GM13976 (cell line): Measurements from ENCODE around the gene CARD9.

Experiments used
- DNase-seq: peaks from one replicate; pipeline ENCODE4 v3.0.0; 2012; ENCODE audit warnings: low spot score
- CTCF ChIP-seq: IDR thresholded peaks from 2 replicates; pipeline ENCODE4 v1.5.1; 2012; ENCODE audit warnings: borderline replicate concordance, mild to moderate bottlenecking; ENCODE audit not compliant: insufficient read depth; ENCODE audit errors: extremely low read depth, missing control alignments, control extremely low read depth
- in situ Hi-C: fragments of 300-500 bp; cut with MboI; formaldehyde crosslinking; loops from one replicate; pipeline ENCODE4 v1.12.0; 2022; ENCODE audit warnings: low sequenced_read_pairs, mixed read lengths, inconsistent platforms; ENCODE audit not compliant: unreplicated experiment

The CARD9 gene

DNA sequence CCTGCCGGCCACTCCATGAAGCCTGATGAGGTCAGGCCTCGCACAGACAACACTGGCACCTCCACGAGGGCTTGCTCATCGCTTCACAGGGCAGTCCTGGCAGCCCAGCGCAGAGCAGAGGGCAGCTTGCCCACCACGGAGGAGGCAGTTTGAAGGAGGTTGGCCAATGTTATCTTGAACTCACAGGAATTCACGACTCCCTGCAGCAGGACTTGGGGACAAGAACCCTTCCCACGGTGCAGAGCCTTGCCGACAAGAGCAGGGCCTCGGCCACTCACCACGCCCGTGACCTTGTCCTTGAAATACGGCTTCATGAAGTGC is 21.5 kb upstream of the CARD9 start:
- no peak for DNase-seq
- no peak for TF ChIP-seq CTCF
- in situ Hi-C loops: no loop called here

DNA sequence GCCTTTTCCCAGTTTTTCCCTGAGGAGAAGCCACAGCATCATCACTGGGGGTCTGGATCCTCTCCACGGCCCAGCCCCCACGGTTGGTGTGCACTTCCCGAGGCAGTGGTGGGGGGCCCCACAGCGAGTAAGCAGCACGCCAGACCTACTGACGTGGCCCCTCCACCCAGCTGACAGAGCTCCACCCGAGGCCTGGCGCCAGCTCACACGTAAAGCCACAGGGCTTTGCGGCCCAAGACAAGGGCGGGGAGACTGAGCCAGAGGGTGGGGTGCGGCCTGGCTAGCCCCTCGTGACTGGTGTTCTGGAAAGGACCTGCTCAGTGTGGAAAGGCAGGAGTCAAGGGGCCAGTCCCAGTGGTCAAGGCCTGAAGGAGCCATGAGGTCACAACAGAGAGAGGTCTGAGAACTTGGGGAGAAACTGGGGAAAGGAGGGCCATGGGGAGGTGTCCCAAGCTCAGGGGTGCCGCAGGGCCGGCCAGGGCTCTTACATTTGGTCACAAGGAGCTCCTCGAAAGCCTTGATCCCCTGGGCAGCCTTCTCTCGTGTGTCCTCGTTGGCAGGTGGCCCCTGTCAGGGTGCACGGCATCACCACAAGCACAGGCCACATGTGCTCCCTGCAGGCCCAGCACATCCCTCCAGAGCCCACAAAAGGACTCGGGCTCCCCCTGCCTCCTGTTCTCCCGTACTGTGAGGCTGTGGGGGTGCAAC is 21.0 kb upstream of the CARD9 start:
- in situ Hi-C loops: no loop called here
- DNase-seq: no peak
- TF ChIP-seq CTCF: no peak

DNA sequence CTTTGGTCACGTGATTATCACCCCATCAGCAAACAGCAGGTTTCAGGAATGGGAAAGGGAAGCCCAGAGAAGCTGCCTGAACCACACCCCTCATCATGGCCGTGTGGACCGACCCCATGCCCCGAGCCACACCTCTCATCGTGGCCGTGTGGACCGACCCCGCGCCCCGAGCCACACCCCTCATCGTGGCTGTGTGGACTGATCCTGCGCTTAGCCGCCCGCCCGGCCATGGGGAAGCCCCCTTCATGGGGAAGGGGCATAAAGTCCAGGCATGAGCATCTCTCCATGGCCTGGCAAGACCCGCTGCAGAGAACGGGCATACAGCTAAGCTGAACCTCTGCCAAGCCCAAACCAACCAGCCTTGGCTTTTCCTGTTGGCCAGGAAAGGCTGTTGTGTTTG is 20.1 kb upstream of the CARD9 start:
- in situ Hi-C loops: no loop called here
- DNase-seq: no peak
- no peak for TF ChIP-seq CTCF

- TF ChIP-seq CTCF: no peak
- in situ Hi-C loops: no loop called here
These were observed 19.3 kb upstream of the CARD9 start for GRCh38 chr9:136392538-136393449.

GRCh38 chr9:136391737-136392537 is 18.5 kb upstream of the CARD9 start:
- in situ Hi-C loops: no loop called here
- no peak for TF ChIP-seq CTCF
- no peak for DNase-seq

More at GRCh38 chr9:136392538-136393449, 19.3 kb upstream of the CARD9 start:
- no peak for DNase-seq

DNA sequence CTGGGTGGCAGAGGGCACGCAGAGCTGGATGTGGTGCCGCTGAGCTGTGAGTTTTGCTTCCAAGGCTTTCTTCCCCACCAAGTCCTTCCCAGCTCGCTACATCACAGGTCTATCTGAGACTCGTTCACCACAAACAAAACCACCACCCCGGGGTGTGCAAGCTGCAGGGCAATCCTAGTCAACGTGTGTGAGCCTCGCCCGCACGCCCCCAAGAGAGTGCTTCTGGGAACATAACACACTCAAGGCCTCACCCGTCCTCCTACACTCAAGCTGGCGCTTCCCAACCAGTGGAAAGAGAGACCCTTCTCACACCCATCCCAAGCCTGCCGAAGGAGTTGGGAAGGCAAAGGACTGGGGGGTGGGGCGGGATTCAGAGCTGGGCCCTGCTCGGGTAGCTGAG is 15.9 kb upstream of the CARD9 start:
- no peak for DNase-seq
- TF ChIP-seq CTCF: no peak
- in situ Hi-C loops: no loop called here
